ENCODE data around the gene MYDGF. TPM values are rescaled to one million over a fixed set of nuclear protein-coding genes. Genes with fewer than 3 reads are reported as not detected.

Gene MYDGF
- total RNA-seq, 1 donor from 2014 or later: 42.5 TPM

GRCh38 chr19:4636761-4637160 lies 33.4 kb downstream of the MYDGF start:
- H3K36me3 Mint-ChIP-seq (ENCODE audit: insufficient read depth): no peaks in the 10 kb centered on the region
- H3K4me3 Mint-ChIP-seq (ENCODE audit: low read depth): no peak overlapping the region
- H3K9me3 Mint-ChIP-seq (ENCODE audit: low read depth): no peaks in the 10 kb centered on the region
- H3K27ac Mint-ChIP-seq: no peak overlapping the region
- peaks cover 4% of the 10 kb centered on the region for H3K4me1 Mint-ChIP-seq (ENCODE audit: low read depth)
- no peak for DNase-seq (ENCODE audit: low spot score, unreplicated experiment)
- no peak for TF ChIP-seq CTCF (IDR thresholded peaks at IDR 0.05; ENCODE audit: unreplicated experiment)
- H3K27me3 Mint-ChIP-seq: peaks cover 23% of the 10 kb centered on the region

- peak overlapping the region; percentile 50 for H3K4me3 Mint-ChIP-seq (ENCODE audit: low read depth)
- H3K9me3 Mint-ChIP-seq (ENCODE audit: low read depth): no peaks in the 10 kb centered on the region
- peak; percentile 99 for TF ChIP-seq CTCF (IDR thresholded peaks at IDR 0.05; ENCODE audit: unreplicated experiment)
- H3K4me1 Mint-ChIP-seq (ENCODE audit: low read depth): peaks cover 4% of the 10 kb centered on the region
- H3K27ac Mint-ChIP-seq: no peak overlapping the region
- DNase-seq (ENCODE audit: low spot score, unreplicated experiment): peak; percentile 81
- peaks cover 23% of the 10 kb centered on the region for H3K27me3 Mint-ChIP-seq
- H3K36me3 Mint-ChIP-seq (ENCODE audit: insufficient read depth): no peaks in the 10 kb centered on the region
Observed at GRCh38 chr19:4636151-4636717, 33.9 kb downstream of the MYDGF start.

GRCh38 chr19:4635754-4636116 lies 34.4 kb downstream of the MYDGF start:
- H3K36me3 Mint-ChIP-seq (ENCODE audit: insufficient read depth): no peaks in the 10 kb centered on the region
- H3K4me3 Mint-ChIP-seq (ENCODE audit: low read depth): peak overlapping the region; percentile 50
- TF ChIP-seq CTCF (IDR thresholded peaks at IDR 0.05; ENCODE audit: unreplicated experiment): no peak
- no peak for DNase-seq (ENCODE audit: low spot score, unreplicated experiment)
- no peaks in the 10 kb centered on the region for H3K9me3 Mint-ChIP-seq (ENCODE audit: low read depth)
- peaks cover 23% of the 10 kb centered on the region for H3K27me3 Mint-ChIP-seq
- H3K4me1 Mint-ChIP-seq (ENCODE audit: low read depth): peaks cover 4% of the 10 kb centered on the region
- no peak overlapping the region for H3K27ac Mint-ChIP-seq

- no peak overlapping the region for H3K4me3 Mint-ChIP-seq (ENCODE audit: low read depth)
- no peaks in the 10 kb centered on the region for H3K9me3 Mint-ChIP-seq (ENCODE audit: low read depth)
- peak; percentile 74 for TF ChIP-seq CTCF (IDR thresholded peaks at IDR 0.05; ENCODE audit: unreplicated experiment)
- DNase-seq (ENCODE audit: low spot score, unreplicated experiment): peak; percentile 47
- H3K27ac Mint-ChIP-seq: peak overlapping the region; percentile 86
- no peaks in the 10 kb centered on the region for H3K36me3 Mint-ChIP-seq (ENCODE audit: insufficient read depth)
- peaks cover 23% of the 10 kb centered on the region for H3K27me3 Mint-ChIP-seq
- H3K4me1 Mint-ChIP-seq (ENCODE audit: low read depth): peaks cover 2% of the 10 kb centered on the region
Observed at GRCh38 chr19:4633140-4633967, 36.8 kb downstream of the MYDGF start.

- no peaks in the 10 kb centered on the region for H3K9me3 Mint-ChIP-seq (ENCODE audit: low read depth)
- peaks cover 7% of the 10 kb centered on the region for H3K4me1 Mint-ChIP-seq (ENCODE audit: low read depth)
- no peak overlapping the region for H3K27ac Mint-ChIP-seq
- no peak for DNase-seq (ENCODE audit: low spot score, unreplicated experiment)
- TF ChIP-seq CTCF (IDR thresholded peaks at IDR 0.05; ENCODE audit: unreplicated experiment): peak; percentile 26
- no peak overlapping the region for H3K4me3 Mint-ChIP-seq (ENCODE audit: low read depth)
- no peaks in the 10 kb centered on the region for H3K27me3 Mint-ChIP-seq
- no peaks in the 10 kb centered on the region for H3K36me3 Mint-ChIP-seq (ENCODE audit: insufficient read depth)
Observed at GRCh38 chr19:4624733-4625362, 45.3 kb downstream of the MYDGF start.

Data from progenitor cell of endocrine pancreas (in vitro differentiated cells).